HG02981 (cell line): Measurements from ENCODE around the gene IGFBP6.
"Not testable (repeated sequence)": the region's sequence is repeated elsewhere in the genome, so short reads cannot be mapped to it uniquely, and the experiment has no call there.

Experiments used
- ATAC-seq: cut with Tn5 transposase; IDR thresholded peaks from one replicate; pipeline ENCODE4 v1.9.1; 2021; ENCODE audit warnings: mild to moderate bottlenecking, moderate library complexity; ENCODE audit not compliant: unreplicated experiment

IGFBP6 gene

GRCh38 chr12:53094796-53095595 lies 2.5 kb upstream of the IGFBP6 start:
- not testable (repeated sequence) for ATAC-seq

- ATAC-seq, result not testable (repeated sequence)
Measured at GRCh38 chr12:53095596-53095895, 1.9 kb upstream of the IGFBP6 start.

GRCh38 chr12:53096089-53096741 lies 1.3 kb upstream of the IGFBP6 start:
- ATAC-seq, result no peak

GRCh38 chr12:53096759-53097158 lies 708 bp upstream of the IGFBP6 start:
- no peak for ATAC-seq

- no peak for ATAC-seq
Measured at GRCh38 chr12:53097207-53097563, 282 bp upstream of the IGFBP6 start.

- no peak for ATAC-seq
Measured at GRCh38 chr12:53098354-53098981, 1.0 kb downstream of the IGFBP6 start.

GRCh38 chr12:53099071-53099882 lies 1.8 kb downstream of the IGFBP6 start:
- ATAC-seq, result no peak

GRCh38 chr12:53100466-53101151 lies 3.1 kb downstream of the IGFBP6 start:
- ATAC-seq, result no peak

GRCh38 chr12:53101266-53101665 lies 3.8 kb downstream of the IGFBP6 start:
- ATAC-seq, result no peak

GRCh38 chr12:53101931-53102781 lies 4.7 kb downstream of the IGFBP6 start:
- ATAC-seq, result no peak

- peak; percentile 66 for ATAC-seq
Measured at GRCh38 chr12:53102883-53103807, 5.7 kb downstream of the IGFBP6 start, which contains the start of gene SOAT2. TSS of gene SOAT2 (plus strand) at chr12:53103486. CDS start at chr12:53103578, 92 bp downstream.

- ATAC-seq, result no peak
Measured at GRCh38 chr12:53103860-53104305, 6.4 kb downstream of the IGFBP6 start.

- no peak for ATAC-seq
Measured at GRCh38 chr12:53105256-53105655, 7.8 kb downstream of the IGFBP6 start.

- ATAC-seq, result no peak
Measured at GRCh38 chr12:53105712-53106439, 8.4 kb downstream of the IGFBP6 start.

GRCh38 chr12:53107122-53107521 lies 9.7 kb downstream of the IGFBP6 start:
- ATAC-seq, result no peak

GRCh38 chr12:53112431-53112830 lies 15.0 kb downstream of the IGFBP6 start:
- ATAC-seq, result not testable (repeated sequence)

GRCh38 chr12:53113136-53113705 lies 15.8 kb downstream of the IGFBP6 start:
- no peak for ATAC-seq

GRCh38 chr12:53113951-53114350 lies 16.5 kb downstream of the IGFBP6 start:
- no peak for ATAC-seq
